LNCAP (cell line): Measurements from ENCODE around the gene PIP5K1B.

ENCODE experiments used
- TF ChIP-seq, protein P1 (sequence below): fragments of 450-650 bp; IDR thresholded peaks from 2 replicates; pipeline ENCODE4 v1.5.1; 2017; ENCODE audit warnings: mild to moderate bottlenecking

PIP5K1B gene

DNA sequence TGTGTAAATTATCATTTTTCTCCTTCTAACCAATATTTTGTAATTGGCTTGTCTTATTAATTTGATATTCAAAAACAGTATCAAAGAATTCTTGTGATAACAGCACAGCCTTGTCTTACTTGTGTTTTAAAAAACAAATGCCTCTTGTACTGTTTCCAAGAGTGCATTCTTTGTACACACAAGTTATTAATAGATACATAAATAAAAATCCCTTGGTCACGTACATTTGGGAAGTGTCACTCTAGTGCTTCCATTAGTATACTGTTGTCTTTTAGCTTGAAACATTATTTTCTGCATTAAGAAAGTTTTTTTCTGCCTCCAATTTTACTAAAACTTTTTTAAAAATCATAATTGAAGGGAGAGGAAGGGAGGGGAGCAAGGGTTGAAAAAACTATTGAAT is 133.2 kb downstream of the PIP5K1B start:
- TF ChIP-seq, protein P1, sequence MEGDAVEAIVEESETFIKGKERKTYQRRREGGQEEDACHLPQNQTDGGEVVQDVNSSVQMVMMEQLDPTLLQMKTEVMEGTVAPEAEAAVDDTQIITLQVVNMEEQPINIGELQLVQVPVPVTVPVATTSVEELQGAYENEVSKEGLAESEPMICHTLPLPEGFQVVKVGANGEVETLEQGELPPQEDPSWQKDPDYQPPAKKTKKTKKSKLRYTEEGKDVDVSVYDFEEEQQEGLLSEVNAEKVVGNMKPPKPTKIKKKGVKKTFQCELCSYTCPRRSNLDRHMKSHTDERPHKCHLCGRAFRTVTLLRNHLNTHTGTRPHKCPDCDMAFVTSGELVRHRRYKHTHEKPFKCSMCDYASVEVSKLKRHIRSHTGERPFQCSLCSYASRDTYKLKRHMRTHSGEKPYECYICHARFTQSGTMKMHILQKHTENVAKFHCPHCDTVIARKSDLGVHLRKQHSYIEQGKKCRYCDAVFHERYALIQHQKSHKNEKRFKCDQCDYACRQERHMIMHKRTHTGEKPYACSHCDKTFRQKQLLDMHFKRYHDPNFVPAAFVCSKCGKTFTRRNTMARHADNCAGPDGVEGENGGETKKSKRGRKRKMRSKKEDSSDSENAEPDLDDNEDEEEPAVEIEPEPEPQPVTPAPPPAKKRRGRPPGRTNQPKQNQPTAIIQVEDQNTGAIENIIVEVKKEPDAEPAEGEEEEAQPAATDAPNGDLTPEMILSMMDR, result no peak

DNA sequence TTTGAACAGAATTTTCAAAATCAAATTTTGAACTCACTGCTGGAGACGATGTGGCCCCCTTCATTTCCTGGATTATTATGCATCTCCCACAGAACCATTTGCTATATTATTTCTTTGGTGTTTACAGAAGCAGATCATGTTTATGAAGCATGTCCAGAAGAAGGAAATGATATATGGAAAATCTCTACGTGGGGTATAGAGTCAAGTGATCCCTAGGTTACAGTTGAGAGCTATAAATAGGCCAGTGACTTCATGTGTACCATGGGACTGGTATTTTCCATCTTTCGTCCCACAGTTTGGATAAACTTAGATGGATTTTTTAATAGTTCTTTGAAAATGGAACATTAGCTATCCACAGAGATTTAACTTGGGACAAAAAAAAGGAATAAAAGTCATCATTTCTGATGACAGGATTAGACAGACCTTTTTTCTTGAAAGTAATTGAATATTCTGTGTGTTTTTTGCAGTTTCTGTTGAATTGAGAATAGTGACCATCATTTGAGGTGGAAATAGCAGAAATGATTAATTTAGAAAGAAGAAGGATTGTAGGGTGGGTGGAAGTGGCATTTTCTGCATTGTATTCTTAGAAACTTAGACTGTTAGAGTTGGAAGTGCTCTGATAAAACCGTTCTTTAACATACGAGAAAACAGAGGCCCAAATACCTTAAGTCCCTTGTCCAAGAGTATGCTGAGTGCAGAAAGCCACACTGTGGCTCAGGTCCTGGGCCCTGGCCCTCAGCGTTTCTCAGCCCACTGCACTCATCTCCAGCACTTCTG is 136.4 kb downstream of the PIP5K1B start:
- TF ChIP-seq, protein P1, result no peak

DNA sequence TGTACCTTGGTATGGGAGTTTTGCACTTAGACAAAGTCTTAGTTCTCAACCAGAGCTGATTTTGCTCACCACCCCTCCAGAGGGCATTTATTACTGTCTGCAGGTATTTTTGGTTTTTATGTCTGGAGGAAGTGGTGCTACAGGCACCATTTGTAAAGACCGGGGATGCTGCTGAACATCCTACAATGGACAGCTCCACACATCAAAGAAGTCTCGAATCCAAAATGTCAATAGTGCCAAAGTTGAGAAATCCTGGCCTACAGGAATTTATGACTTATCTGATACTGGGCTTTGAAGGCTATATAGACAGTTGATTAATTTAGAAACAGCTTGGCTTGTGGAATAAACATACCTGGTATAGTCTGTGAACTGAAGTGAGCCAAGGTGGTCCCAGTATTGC is 137.5 kb downstream of the PIP5K1B start:
- TF ChIP-seq, protein P1, result no peak

DNA sequence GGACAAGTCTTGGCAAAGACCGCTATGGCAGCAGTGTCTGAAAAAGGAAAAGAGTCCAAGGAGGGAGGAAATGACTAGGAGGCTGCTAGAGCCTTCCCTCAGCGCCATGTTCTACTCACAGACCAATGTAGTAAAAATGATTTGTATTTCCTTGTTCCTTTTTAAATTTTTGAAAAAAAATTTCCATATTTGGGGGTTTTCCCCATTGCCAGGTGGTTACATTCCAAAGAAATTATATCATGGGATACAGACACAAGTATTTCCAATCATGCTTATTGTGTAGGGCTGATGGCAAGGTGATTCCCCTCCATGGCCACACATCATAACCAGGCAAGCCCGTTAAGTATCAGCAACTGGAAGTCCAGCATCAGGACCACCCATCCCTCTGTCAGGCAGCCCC is 138.2 kb downstream of the PIP5K1B start:
- TF ChIP-seq, protein P1, result no peak

DNA sequence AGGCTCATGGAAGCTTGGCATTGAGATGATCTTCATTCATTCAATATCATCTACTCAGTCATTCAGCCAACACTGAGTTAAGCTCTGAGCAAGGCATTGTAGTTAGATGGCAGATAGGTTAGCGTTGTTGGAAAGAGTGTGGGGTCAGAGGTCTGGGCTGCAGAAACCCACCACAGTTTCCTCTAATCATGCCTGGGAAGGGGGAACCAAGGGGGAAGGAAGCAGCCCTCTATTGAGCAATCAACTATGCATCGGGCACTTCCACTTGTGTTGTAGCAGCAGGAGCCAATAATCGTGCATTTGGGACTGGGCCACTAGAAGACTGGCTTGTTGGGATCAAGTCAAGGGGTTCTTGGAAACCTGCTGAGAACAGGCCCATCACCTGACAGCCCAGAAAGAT is 139.1 kb downstream of the PIP5K1B start:
- TF ChIP-seq, protein P1, result no peak

DNA sequence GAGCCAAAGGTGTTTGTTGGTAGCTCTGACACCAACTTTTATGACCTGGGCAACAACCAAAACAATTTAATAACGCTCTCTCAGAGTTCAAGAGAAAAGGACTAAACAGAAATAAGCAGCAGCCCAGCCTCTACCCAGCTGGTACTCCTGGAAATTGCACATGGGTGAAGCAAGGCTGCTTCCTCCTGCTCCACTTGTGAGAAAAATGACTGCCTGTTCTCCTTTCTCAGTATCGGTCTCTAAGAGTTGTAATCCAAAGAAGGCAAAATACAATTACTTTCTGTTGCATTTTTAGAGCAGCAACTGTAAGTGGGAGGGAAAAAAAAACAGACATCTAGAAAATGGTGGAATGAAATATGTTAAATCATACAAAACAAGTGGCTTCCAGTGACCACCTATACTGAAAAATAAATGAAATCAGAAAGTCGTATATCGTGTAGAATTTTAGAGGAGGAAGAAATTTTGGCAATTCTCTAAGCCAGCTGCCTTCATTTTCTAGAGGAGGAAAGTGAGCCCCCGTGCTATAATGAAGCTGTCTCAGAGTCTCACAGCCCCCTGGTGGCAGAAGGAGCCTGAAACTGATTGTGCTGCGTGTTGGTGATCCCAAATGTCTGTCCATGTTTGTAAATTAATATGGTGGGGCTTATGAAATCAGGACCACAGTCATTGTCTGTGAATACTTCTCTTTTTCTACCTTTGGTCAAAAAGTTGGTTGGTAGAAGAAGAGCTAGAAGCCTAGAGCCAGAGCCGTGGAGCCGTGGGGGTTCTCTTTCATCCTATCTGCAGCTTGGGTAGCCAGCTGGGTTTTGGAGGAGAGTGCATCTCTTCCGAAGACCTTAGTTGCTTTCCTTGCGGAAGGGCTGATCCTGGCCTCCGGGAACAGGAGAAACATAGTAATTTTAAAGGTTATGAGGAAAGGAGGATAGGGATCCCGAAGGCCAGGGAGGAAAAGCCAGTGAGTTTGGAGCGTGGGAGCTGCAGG is 139.9 kb downstream of the PIP5K1B start:
- TF ChIP-seq, protein P1, result peak; percentile 58

DNA sequence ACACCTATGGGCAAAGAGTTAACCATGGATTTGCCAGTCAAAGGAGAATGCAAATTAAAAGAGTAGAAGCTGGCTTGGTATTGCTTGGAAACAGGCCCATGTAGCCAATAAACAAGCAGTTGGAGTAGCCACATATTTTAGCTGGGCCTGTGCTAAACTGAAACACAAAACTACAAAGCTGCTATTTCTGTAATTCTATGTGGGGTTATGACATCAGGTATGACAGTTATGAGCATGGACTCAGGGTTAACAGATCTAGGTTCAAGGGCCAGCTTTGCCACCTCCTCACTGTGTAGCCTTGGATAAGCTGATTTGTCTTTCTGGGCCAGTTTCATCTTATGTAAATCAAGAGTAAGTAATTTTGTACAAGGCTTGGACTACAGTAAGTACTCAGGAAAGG is 142.7 kb downstream of the PIP5K1B start:
- TF ChIP-seq, protein P1, result no peak
